MCF 10A (cell line): ENCODE measurements around the gene VMO1. TPM values are rescaled to one million over a fixed set of nuclear protein-coding genes. Genes with fewer than 3 reads are reported as not detected.

Experiments used
- BruUV-seq: library from RNA; stranded (reverse); fragments of 400-500 nt; replicated peaks from 2 replicates; lab custom pipeline; 2021; lab: Mats Ljungman, UMichigan
- CTCF ChIA-PET: fragments of 300-600 bp; sonication (Branson Sonifier 250); formaldehyde crosslinking; extraction: SDS; loops from one replicate; lab custom pipeline; 2021; ENCODE audit warnings: antibody characterized with exemption, inconsistent platforms; lab: Yijun Ruan, JAX
- POLR2A ChIA-PET: fragments of 300-600, 350-650 bp; sonication (Branson Sonifier 250); formaldehyde crosslinking; extraction: SDS; loops from one replicate; lab custom pipeline; 2020; ENCODE audit warnings: antibody characterized with exemption, inconsistent platforms; lab: Yijun Ruan, JAX
- DNase-seq: peaks from one replicate; pipeline ENCODE4 v3.0.0-alpha.2; 2018; ENCODE audit not compliant: unreplicated experiment
- H3K27ac Mint-ChIP-seq: one replicate; pipeline ENCODE4 v1.8.0; 2022; ENCODE audit warnings: mild to moderate bottlenecking, low read depth, mixed read lengths; ENCODE audit not compliant: unreplicated experiment
- H3K27me3 Mint-ChIP-seq: one replicate; pipeline ENCODE4 v1.8.0; 2022; ENCODE audit warnings: mixed read lengths; ENCODE audit not compliant: insufficient read depth, unreplicated experiment
- H3K36me3 Mint-ChIP-seq: one replicate; pipeline ENCODE4 v1.8.0; 2022; ENCODE audit warnings: mild to moderate bottlenecking, moderate library complexity, mixed read lengths; ENCODE audit not compliant: insufficient read depth, unreplicated experiment
- H3K4me1 Mint-ChIP-seq: one replicate; pipeline ENCODE4 v1.8.0; 2022; ENCODE audit warnings: mixed read lengths; ENCODE audit not compliant: insufficient read depth, unreplicated experiment
- H3K4me3 Mint-ChIP-seq: one replicate; pipeline ENCODE4 v1.8.0; 2022; ENCODE audit warnings: mild to moderate bottlenecking, moderate library complexity, mixed read lengths; ENCODE audit not compliant: unreplicated experiment
- H3K9me3 Mint-ChIP-seq: one replicate; pipeline ENCODE4 v1.8.0; 2022; ENCODE audit warnings: mixed read lengths; ENCODE audit not compliant: unreplicated experiment
- intact Hi-C: fragments of 100-400 bp; cut with micrococcal nuclease; formaldehyde crosslinking; loops from 2 replicates; pipeline ENCODE4 v1.14.1; 2022
- total RNA-seq: library from RNA; stranded (reverse); gene quantifications from 2 replicates; pipeline ENCODE4 v1.2.3, GENCODE V29; 2022
- TF ChIP-seq, protein P1 (sequence below): fragments of 200-600 bp; IDR thresholded peaks from one replicate; pipeline ENCODE4 v1.8.0; 2022; ENCODE audit warnings: antibody characterized with exemption, mild to moderate bottlenecking; ENCODE audit not compliant: unreplicated experiment

The VMO1 gene
- total RNA-seq, 1 experiment from 2014 or later, result 0.77 TPM

DNA sequence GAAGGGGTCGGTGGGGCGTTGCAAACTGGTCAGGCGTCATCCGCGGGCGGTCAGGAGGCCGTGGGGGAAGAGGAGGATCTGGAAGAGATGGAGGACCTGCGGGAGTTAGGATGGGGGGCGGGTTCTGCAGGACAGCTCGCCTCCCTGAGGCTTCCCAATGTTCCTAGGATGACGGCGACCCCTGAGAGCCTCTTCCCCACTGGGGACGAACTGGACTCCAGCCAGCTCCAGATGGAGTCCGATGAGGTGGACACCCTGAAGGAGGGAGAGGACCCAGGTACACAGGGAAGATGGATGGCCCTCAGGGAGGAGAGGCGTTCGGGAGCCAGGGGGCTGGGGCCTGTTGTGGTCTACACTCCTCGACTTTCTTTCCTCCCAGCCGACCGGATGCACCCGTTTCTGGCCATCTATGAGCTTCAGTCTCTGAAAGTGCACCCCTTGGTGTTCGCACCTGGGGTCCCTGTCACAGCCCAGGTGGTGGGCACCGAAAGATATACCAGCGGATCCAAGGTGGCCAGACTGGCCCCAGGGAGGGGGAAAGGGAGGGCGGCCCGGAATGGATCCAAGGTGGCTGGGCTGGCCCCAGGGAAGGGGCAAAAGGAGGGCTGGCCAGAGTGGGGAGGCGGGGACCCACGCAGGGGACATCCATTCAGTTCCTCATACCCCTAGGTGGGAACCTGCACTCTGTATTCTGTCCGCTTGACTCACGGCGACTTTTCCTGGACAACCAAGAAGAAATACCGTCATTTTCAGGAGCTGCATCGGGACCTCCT is 21.6 kb upstream of the VMO1 start:
- CTCF ChIA-PET, result interaction anchor here (0.6 to 3.0 kb wide), 4 partner anchors 18 to 222 kb away, joined by 4 to 12 read pairs (median 6); no protein-coding TSS in a partner anchor
- POLR2A ChIA-PET, result interaction anchor here (0.8 to 3.3 kb wide), 17 partner anchors 9 to 179 kb away, joined by 3 to 41 read pairs (median 5); partner anchors contain the start of genes GLTPD2, MINK1, PSMB6 and RNF167
- TF ChIP-seq, protein P1, sequence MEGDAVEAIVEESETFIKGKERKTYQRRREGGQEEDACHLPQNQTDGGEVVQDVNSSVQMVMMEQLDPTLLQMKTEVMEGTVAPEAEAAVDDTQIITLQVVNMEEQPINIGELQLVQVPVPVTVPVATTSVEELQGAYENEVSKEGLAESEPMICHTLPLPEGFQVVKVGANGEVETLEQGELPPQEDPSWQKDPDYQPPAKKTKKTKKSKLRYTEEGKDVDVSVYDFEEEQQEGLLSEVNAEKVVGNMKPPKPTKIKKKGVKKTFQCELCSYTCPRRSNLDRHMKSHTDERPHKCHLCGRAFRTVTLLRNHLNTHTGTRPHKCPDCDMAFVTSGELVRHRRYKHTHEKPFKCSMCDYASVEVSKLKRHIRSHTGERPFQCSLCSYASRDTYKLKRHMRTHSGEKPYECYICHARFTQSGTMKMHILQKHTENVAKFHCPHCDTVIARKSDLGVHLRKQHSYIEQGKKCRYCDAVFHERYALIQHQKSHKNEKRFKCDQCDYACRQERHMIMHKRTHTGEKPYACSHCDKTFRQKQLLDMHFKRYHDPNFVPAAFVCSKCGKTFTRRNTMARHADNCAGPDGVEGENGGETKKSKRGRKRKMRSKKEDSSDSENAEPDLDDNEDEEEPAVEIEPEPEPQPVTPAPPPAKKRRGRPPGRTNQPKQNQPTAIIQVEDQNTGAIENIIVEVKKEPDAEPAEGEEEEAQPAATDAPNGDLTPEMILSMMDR, result no peak

DNA sequence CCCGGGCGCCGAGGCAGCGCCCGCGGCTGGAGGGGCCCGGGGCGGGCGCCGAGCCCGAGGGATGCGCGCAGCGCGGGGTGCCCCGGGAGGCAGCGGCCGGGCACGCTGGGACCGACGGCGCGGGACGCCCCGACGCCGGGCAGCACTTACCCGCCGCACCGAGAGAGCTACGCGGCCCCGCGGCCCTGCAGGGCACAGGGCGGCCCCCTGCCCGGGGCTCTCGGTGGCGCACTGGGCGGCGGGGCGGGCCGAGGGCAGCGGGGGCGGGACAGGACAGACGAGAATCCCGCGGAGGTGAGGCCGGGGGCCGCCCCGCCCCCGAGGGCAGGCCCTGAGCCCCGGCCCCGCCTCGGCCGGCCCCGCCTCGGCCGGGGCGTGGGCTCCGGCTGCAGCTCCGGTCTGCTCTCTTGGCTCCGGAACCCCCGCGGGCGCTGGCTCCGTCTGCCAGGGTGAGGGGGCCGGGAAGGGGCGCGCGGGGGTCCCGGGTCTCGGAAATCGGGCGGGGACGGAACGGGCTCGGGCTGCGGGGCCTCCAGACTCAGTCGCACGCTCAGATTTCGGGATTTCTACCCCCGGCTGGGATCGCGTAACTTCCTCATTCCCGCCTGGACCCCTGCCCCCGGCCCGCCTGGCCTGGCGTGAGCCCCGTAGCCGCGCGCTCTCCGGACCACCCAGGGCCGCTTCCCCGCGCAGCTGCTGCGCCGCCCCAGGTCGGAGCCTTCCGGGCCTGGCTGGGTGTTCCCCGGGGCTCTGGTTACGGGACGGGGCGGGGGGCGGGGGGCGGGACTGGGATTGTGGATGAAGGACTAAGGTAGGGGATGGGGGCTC is 20.8 kb upstream of the VMO1 start, which contains the start of gene PLD2:
Gene PLD2, plus strand, starts transcription at position 376 of the 828 bp plus-strand sequence. CDS start 621 bp downstream, outside the sequence.
- Mint-ChIP-seq H3K4me1 (peaks cover 17% of the 10 kb centered on the region), H3K36me3 (peaks cover 34% of the 10 kb centered on the region), H3K9me3 (no peaks in the 10 kb centered on the region), H3K27me3 (no peaks in the 10 kb centered on the region), H3K4me3 (peak within 1 kb of the TSS; percentile 77), H3K27ac (no peak within 1 kb of the TSS)
- TF ChIP-seq, protein P1, result no peak
- ChIA-PET CTCF (interaction anchor here (1.2 to 3.0 kb wide), 2 partner anchors 17 to 102 kb away, joined by 4 to 12 read pairs; no protein-coding TSS in a partner anchor), POLR2A (interaction anchor here (0.6 to 3.3 kb wide), 21 partner anchors 9 to 179 kb away, joined by 3 to 41 read pairs (median 4); partner anchors contain the start of genes GLTPD2, MINK1, PSMB6 and RNF167)
- DNase-seq, result peak; percentile 83
- intact Hi-C loops, result loop anchor here (1.0 to 5.0 kb wide), 2 partner anchors 11 to 75 kb away; partner anchors contain the start of gene PSMB6
- no TSS peak for BruUV-seq

More for the DNA sequence above, 21.6 kb upstream of the VMO1 start:
- Mint-ChIP-seq H3K27ac (no peak overlapping the region), H3K9me3 (no peaks in the 10 kb centered on the region), H3K4me1 (peaks cover 17% of the 10 kb centered on the region), H3K4me3 (peak overlapping the region; percentile 77), H3K36me3 (peaks cover 42% of the 10 kb centered on the region), H3K27me3 (no peaks in the 10 kb centered on the region)
- DNase-seq, result no peak
- no TSS peak for BruUV-seq
- intact Hi-C loops, result loop anchor here (5.0 kb wide), 1 partner anchor 75 kb away; no protein-coding TSS in a partner anchor

DNA sequence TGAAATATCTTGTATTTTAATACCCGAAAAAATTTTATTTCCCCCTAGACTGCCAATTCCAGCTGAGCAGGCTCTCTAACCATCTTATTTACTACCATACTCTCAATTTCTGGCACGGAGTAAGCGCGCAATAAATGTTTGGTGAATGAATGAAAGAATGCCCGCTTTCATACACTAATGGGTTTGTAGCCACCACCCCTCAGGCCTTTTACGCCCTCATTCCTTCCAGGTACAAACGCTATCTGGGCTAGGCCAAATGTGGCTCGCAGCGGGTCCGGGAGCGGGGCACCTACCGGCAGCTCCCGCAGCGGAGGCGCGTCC is 20.3 kb upstream of the VMO1 start:
- ChIA-PET CTCF (interaction anchor here (0.6 to 3.0 kb wide), 4 partner anchors 16 to 580 kb away, joined by 3 to 12 read pairs (median 4); no protein-coding TSS in a partner anchor), POLR2A (interaction anchor here (0.6 to 3.3 kb wide), 18 partner anchors 10 to 180 kb away, joined by 3 to 41 read pairs (median 4); partner anchors contain the start of genes GLTPD2, MINK1 and PSMB6)
- no peak overlapping the region for H3K27ac Mint-ChIP-seq
- no peaks in the 10 kb centered on the region for H3K9me3 Mint-ChIP-seq
- TF ChIP-seq, protein P1, result no peak
- H3K4me1 Mint-ChIP-seq, result peaks cover 17% of the 10 kb centered on the region
- H3K36me3 Mint-ChIP-seq, result peaks cover 28% of the 10 kb centered on the region
- no peaks in the 10 kb centered on the region for H3K27me3 Mint-ChIP-seq
- BruUV-seq, result TSS peak; percentile 65
- H3K4me3 Mint-ChIP-seq, result peak overlapping the region; percentile 77
- intact Hi-C loops, result loop anchor here (1.0 to 5.0 kb wide), 2 partner anchors 10 to 76 kb away; partner anchors contain the start of gene PSMB6
- no peak for DNase-seq
